ENCODE measurements around the gene LAIR2. TPM values are rescaled to one million over a fixed set of nuclear protein-coding genes. Genes with fewer than 3 reads are reported as not detected.

The LAIR2 gene
- total RNA-seq, 2 experiments from 2014 or later = 1.4 to 6.8 TPM

DNA sequence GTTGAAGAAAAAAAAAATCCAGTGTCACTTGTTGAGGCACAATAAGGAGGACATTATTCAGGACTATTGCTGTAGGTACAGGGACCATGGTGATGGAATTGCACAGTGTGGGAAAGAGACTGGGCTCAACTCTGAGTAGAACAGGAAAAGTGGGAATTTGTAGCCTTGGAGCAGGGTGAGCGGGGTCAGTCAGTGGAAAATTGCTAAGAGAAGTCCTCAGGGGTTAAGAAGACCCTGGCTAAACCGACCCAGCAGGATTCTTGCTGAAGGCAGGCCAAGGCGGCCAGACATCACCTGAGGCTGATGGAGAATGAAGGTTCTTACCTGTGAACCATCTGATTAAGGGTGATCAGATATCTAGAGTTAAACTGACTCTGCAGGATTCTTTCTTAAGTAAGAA, 12.5 kb downstream of the LAIR2 start:
- Mint-ChIP-seq H3K4me1 (peaks cover 20% of the 10 kb centered on the region), H3K4me3 (no peak overlapping the region), H3K27me3 (peaks cover 13% of the 10 kb centered on the region), H3K36me3 (no peaks in the 10 kb centered on the region), H3K9me3 (ENCODE audit: low read depth) (no peaks in the 10 kb centered on the region), H3K27ac (no peak overlapping the region)
- ATAC-seq (no peak), DNase-seq (no peak)
- CTCF ChIA-PET = no interaction called here

DNA sequence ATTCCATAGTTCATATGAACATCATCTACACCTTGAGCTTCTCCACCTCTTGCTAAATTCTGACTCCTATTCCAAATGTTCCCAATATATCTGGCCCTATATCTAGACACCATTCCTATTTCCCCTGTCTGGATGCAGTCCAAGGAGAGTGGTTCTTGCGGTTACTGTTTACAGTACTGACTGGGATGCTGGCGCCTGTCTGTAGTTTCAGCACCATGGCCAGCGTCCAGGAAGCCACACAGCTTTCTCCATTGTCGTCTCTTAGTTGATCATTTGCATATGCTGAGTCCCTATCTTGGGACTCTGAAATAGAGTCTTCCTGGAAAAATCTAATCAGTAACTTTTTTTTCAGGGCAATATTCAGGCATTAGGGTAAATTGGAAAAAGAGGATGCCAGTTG, 14.9 kb downstream of the LAIR2 start:
- Mint-ChIP-seq H3K4me3 (no peak overlapping the region), H3K9me3 (ENCODE audit: low read depth) (no peaks in the 10 kb centered on the region), H3K4me1 (peaks cover 41% of the 10 kb centered on the region), H3K36me3 (no peaks in the 10 kb centered on the region), H3K27me3 (peaks cover 22% of the 10 kb centered on the region), H3K27ac (no peak overlapping the region)
- DNase-seq = peak; percentile 79
- CTCF ChIA-PET = interaction anchor here (1.0 to 1.1 kb wide), 2 partner anchors 36 to 599 kb away, joined by 3 to 6 read pairs; no protein-coding TSS in a partner anchor
- peak; percentile 43 for ATAC-seq

DNA sequence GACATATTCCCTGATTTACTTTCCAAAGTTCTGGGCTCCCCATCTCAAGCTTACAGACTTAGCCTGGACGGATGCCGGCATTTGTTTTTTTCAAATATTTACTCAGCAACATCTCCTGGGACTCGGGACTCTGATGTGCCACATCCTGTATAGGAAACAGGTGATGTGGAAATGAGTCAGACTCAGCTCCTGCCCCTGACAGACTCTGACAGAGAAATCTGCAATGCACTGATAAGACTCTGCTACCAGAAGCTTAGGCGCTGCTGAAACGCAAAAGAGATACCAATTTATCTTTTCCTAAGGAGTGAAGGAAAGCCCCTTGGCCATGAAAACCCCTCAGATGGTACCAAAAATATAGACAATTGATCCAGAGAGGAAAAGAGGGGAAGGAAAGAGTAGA, 16.2 kb downstream of the LAIR2 start:
- Mint-ChIP-seq H3K4me1 (peaks cover 54% of the 10 kb centered on the region), H3K9me3 (ENCODE audit: low read depth) (no peaks in the 10 kb centered on the region), H3K27ac (peak overlapping the region; percentile 80), H3K4me3 (no peak overlapping the region), H3K36me3 (no peaks in the 10 kb centered on the region), H3K27me3 (peaks cover 22% of the 10 kb centered on the region)
- DNase-seq (peak; percentile 79), ATAC-seq (peak; percentile 81)
- CTCF ChIA-PET = interaction anchor here (0.6 to 1.4 kb wide), 4 partner anchors 10 to 1611 kb away, joined by 3 to 5 read pairs (median 3); no protein-coding TSS in a partner anchor

- Mint-ChIP-seq H3K27ac (peak overlapping the region; percentile 75), H3K9me3 (ENCODE audit: low read depth) (no peaks in the 10 kb centered on the region), H3K36me3 (peaks cover 2% of the 10 kb centered on the region), H3K27me3 (peaks cover 19% of the 10 kb centered on the region), H3K4me1 (peaks cover 57% of the 10 kb centered on the region), H3K4me3 (peak overlapping the region; percentile 39)
- CTCF ChIA-PET = no interaction called here
- DNase-seq (no peak), ATAC-seq (no peak)
Measured at GRCh38 chr19:54521022-54521859, 18.6 kb downstream of the LAIR2 start.

DNA sequence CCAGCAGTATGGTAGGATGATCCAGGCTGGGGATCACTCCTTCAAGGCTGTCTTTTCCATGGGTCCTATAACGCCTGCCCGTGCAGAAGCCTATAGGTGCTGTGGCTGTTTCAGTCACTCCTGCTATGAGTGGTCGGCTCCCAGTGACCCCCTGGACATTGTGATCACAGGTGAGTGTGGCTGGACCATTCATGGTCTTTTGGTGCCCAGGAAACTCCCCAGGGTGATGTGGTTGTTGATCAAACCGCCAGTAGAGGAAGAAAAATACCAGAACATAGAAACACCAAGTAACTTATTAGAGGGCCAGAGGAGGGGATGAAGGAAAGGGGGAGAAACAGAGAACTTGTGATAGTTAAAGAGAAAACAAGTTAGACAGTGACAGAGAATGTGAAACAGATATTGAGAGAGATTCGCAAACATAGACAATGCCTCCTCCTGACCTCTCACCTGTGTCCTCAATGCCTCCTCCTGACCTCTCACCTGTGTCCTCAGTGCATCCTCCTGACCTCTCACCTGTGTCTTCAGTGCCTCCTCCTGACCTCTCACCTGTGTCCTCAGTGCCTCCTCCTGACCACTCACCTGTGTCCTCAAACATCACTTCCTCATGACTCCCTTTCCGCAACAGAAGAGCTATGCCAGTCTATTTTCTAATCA, 19.4 kb downstream of the LAIR2 start:
- peak overlapping the region; percentile 75 for H3K27ac Mint-ChIP-seq
- no peaks in the 10 kb centered on the region for H3K9me3 Mint-ChIP-seq (ENCODE audit: low read depth)
- peaks cover 19% of the 10 kb centered on the region for H3K27me3 Mint-ChIP-seq
- no peak overlapping the region for H3K4me3 Mint-ChIP-seq
- CTCF ChIA-PET = interaction anchor here (1.0 to 1.7 kb wide), 2 partner anchors 41 to 42 kb away, joined by 3 to 4 read pairs; no protein-coding TSS in a partner anchor
- H3K4me1 Mint-ChIP-seq = peaks cover 57% of the 10 kb centered on the region
- H3K36me3 Mint-ChIP-seq = peaks cover 2% of the 10 kb centered on the region
- ATAC-seq = no peak
- DNase-seq = no peak

GRCh38 chr19:54523403-54523802, 20.8 kb downstream of the LAIR2 start:
- peaks cover 50% of the 10 kb centered on the region for H3K4me1 Mint-ChIP-seq
- peaks cover 23% of the 10 kb centered on the region for H3K27me3 Mint-ChIP-seq
- H3K36me3 Mint-ChIP-seq = peaks cover 2% of the 10 kb centered on the region
- DNase-seq (peak; percentile 82), ATAC-seq (peak; percentile 80)
- CTCF ChIA-PET = interaction anchor here (1.1 to 1.7 kb wide), 2 partner anchors 38 to 44 kb away, joined by 3 read pairs; no protein-coding TSS in a partner anchor
- no peak overlapping the region for H3K4me3 Mint-ChIP-seq
- peak overlapping the region; percentile 25 for H3K27ac Mint-ChIP-seq
- no peaks in the 10 kb centered on the region for H3K9me3 Mint-ChIP-seq (ENCODE audit: low read depth)

DNA sequence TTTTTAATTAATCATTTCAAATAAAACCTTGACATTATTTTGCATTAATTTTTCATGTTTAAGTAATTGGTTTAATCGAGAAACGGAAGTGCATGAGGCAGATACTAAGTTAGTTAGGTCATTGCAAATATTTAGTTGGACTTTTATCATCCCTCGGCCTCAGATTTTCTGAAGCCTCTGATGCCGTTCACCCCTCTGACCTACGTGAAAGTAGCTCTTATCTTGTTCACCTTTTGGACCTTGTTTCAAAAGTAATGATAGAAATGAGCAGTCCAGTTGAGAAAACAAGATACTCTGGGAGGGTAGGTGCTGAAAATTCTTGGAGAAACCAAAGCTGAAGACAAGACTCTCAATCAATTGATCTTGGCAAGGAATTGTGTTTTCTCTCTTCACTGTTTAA, 23.0 kb downstream of the LAIR2 start:
- ATAC-seq (no peak), DNase-seq (no peak)
- Mint-ChIP-seq H3K36me3 (peaks cover 2% of the 10 kb centered on the region), H3K27ac (no peak overlapping the region), H3K27me3 (peaks cover 30% of the 10 kb centered on the region), H3K4me3 (no peak overlapping the region), H3K4me1 (peaks cover 43% of the 10 kb centered on the region), H3K9me3 (ENCODE audit: low read depth) (no peaks in the 10 kb centered on the region)
- CTCF ChIA-PET = no interaction called here

DNA sequence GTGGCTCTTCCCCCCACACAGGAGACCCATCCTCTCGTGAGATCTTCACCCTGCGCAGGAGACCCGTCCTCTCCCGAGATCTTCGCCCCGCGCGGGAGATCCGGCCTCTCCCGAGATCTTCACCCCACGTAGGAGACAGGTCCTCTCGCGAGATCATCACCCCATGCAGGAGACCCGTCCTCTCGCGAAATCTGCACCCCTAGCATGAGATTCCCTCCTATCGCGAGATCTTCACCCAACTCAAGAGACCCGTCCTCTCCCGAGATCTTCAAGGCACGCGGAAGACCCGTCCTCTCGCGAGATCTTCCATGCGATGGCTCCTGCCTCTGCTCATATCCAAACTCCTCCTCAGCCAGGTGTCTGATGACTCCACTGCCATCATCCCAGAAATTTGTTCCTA, 24.3 kb downstream of the LAIR2 start:
- peaks cover 27% of the 10 kb centered on the region for H3K27me3 Mint-ChIP-seq
- peaks cover 37% of the 10 kb centered on the region for H3K4me1 Mint-ChIP-seq
- CTCF ChIA-PET = no interaction called here
- H3K27ac Mint-ChIP-seq = no peak overlapping the region
- DNase-seq (no peak), ATAC-seq (no peak)
- H3K36me3 Mint-ChIP-seq = peaks cover 2% of the 10 kb centered on the region
- H3K9me3 Mint-ChIP-seq (ENCODE audit: low read depth) = no peaks in the 10 kb centered on the region
- H3K4me3 Mint-ChIP-seq = no peak overlapping the region

- DNase-seq (no peak), ATAC-seq (no peak)
- H3K27me3 Mint-ChIP-seq = peaks cover 42% of the 10 kb centered on the region
- CTCF ChIA-PET = no interaction called here
- H3K36me3 Mint-ChIP-seq = peaks cover 6% of the 10 kb centered on the region
- H3K9me3 Mint-ChIP-seq (ENCODE audit: low read depth) = no peaks in the 10 kb centered on the region
- no peak overlapping the region for H3K4me3 Mint-ChIP-seq
- H3K4me1 Mint-ChIP-seq = peaks cover 43% of the 10 kb centered on the region
- no peak overlapping the region for H3K27ac Mint-ChIP-seq
Measured at GRCh38 chr19:54530866-54531265, 28.2 kb downstream of the LAIR2 start.

GRCh38 chr19:54532528-54532927, 29.9 kb downstream of the LAIR2 start:
- CTCF ChIA-PET = interaction anchor here (1.0 to 1.1 kb wide), 2 partner anchors 49 to 51 kb away, joined by 3 to 4 read pairs; no protein-coding TSS in a partner anchor
- peak; percentile 67 for DNase-seq
- Mint-ChIP-seq H3K36me3 (peaks cover 6% of the 10 kb centered on the region), H3K9me3 (ENCODE audit: low read depth) (no peaks in the 10 kb centered on the region), H3K4me3 (peak overlapping the region; percentile 61), H3K4me1 (peaks cover 46% of the 10 kb centered on the region), H3K27me3 (peaks cover 46% of the 10 kb centered on the region), H3K27ac (peak overlapping the region; percentile 81)
- ATAC-seq = peak; percentile 90

DNA sequence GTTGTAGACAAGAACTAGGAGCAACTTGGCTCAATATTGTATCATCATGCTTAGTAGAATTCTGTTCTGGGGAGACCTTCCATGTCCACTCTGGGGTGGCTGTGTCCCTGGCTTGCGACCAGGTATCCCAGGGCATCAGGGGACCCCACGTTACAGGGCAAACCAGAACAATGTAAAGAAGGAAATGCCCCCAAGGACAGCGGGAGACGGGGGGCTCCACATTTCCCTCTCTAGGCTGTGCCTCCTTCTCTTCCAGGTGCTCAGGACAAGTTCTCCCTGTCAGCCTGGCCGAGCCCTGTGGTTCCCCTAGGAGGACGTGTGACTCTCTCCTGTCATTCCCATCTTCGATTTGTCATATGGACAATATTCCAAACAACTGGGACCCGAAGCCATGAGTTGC, 30.8 kb downstream of the LAIR2 start:
- Mint-ChIP-seq H3K4me1 (peaks cover 46% of the 10 kb centered on the region), H3K4me3 (peak overlapping the region; percentile 61), H3K9me3 (ENCODE audit: low read depth) (no peaks in the 10 kb centered on the region), H3K36me3 (peaks cover 6% of the 10 kb centered on the region), H3K27ac (peak overlapping the region; percentile 81), H3K27me3 (peaks cover 39% of the 10 kb centered on the region)
- ATAC-seq (no peak), DNase-seq (no peak)
- CTCF ChIA-PET = interaction anchor here (1.0 kb wide), 1 partner anchor 50 kb away, joined by 3 read pairs; no protein-coding TSS in a partner anchor

DNA sequence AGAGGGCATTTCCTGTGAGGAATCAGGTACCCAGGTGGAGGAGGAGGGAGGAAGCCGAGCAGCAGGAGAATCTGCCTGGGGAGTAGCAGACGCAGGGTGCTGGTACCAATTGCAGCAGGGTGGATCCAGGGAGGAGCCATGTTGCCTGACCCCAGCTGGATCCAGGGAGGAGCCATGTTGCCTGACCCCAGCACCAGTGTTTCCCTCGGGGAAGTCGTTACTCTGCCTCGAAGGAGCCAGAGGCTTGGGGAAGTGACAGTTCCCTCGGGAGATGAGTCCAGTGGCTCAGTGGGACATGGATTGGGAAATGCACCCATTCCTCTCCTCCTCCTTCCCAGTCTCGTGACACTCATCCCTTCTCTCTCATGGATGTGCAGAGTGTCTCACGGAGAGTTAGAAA, 31.5 kb downstream of the LAIR2 start:
- no peak for ATAC-seq
- peaks cover 34% of the 10 kb centered on the region for H3K27me3 Mint-ChIP-seq

GRCh38 chr19:54535601-54536000, 33.0 kb downstream of the LAIR2 start:
- ATAC-seq (no peak), DNase-seq (no peak)
- Mint-ChIP-seq H3K36me3 (peaks cover 9% of the 10 kb centered on the region), H3K9me3 (ENCODE audit: low read depth) (no peaks in the 10 kb centered on the region), H3K27me3 (peaks cover 25% of the 10 kb centered on the region), H3K27ac (no peak overlapping the region), H3K4me3 (no peak overlapping the region), H3K4me1 (peaks cover 41% of the 10 kb centered on the region)
- CTCF ChIA-PET = no interaction called here

More for the DNA sequence above, 31.5 kb downstream of the LAIR2 start:
- Mint-ChIP-seq H3K4me1 (peaks cover 41% of the 10 kb centered on the region), H3K36me3 (peaks cover 9% of the 10 kb centered on the region), H3K27ac (no peak overlapping the region), H3K9me3 (ENCODE audit: low read depth) (no peaks in the 10 kb centered on the region), H3K4me3 (peak overlapping the region; percentile 27)
- CTCF ChIA-PET = no interaction called here
- DNase-seq = no peak

Data from activated CD8-positive, alpha-beta memory T cell treated with anti-CD3 and anti-CD28 coated beads, Interleukin-2, amount 10 ng/mL, durations not matched to agents 7 days and 5 days (primary cell).